Muscle layer of colon (tissue), 2 donors: Measurements from ENCODE around the gene TTLL4.
"Not testable (repeated sequence)": the region's sequence is repeated elsewhere in the genome, so short reads cannot be mapped to it uniquely, and the experiment has no call there.

Source experiments
- H3K27ac ChIP-seq: one replicate; pipeline ENCODE4 v1.7.0; 2013; ENCODE audit warnings: low read depth, mild to moderate bottlenecking, low read length, moderate library complexity
- H3K27me3 ChIP-seq, 2 donors: one replicate each; pipeline ENCODE4 v1.7.0; 2013; ENCODE audit warnings: low read length in 2 of 2, mild to moderate bottlenecking in 2 of 2; ENCODE audit not compliant: insufficient read depth in 2 of 2, control insufficient read depth in 1 of 2
- H3K36me3 ChIP-seq: one replicate; pipeline ENCODE4 v1.7.0; 2013; ENCODE audit warnings: mild to moderate bottlenecking, low read length; ENCODE audit not compliant: insufficient read depth
- H3K4me1 ChIP-seq: one replicate; pipeline ENCODE4 v1.7.0; 2013; ENCODE audit warnings: mild to moderate bottlenecking, low read length; ENCODE audit not compliant: insufficient read depth
- H3K4me3 ChIP-seq, 2 donors: one replicate each; pipeline ENCODE4 v1.7.0; 2013; ENCODE audit warnings: low read length in 2 of 2, low read depth in 1 of 2, mild to moderate bottlenecking in 1 of 2, moderate library complexity in 1 of 2
- H3K9ac ChIP-seq: one replicate; pipeline ENCODE4 v1.7.0; 2013; ENCODE audit warnings: low read length
- H3K9me3 ChIP-seq: one replicate; pipeline ENCODE4 v1.7.0; 2013; ENCODE audit warnings: mild to moderate bottlenecking, low read length
- donor health status: abdominal sarcoma.
- donor health status: Adenocarcinoma of cecum.

Gene TTLL4

GRCh38 chr2:218746960-218747359 is 36.3 kb downstream of the TTLL4 start:
- Histone ChIP-seq H3K9me3 (no peaks in the 10 kb centered on the region), H3K4me1 (peaks cover 6% of the 10 kb centered on the region), H3K27me3 (no peaks in the 10 kb centered on the region), H3K36me3 (peaks cover 54% of the 10 kb centered on the region), H3K4me3 (no peak overlapping the region), H3K27ac (no peak overlapping the region), H3K9ac (no peak overlapping the region)

- no peak overlapping the region for H3K27ac ChIP-seq
- H3K4me1 ChIP-seq: peaks cover 6% of the 10 kb centered on the region
- no peaks in the 10 kb centered on the region for H3K9me3 ChIP-seq
- no peaks in the 10 kb centered on the region for H3K27me3 ChIP-seq
- no peak overlapping the region for H3K9ac ChIP-seq
- H3K4me3 ChIP-seq: no peak overlapping the region
- H3K36me3 ChIP-seq: peaks cover 73% of the 10 kb centered on the region
Observed at GRCh38 chr2:218748741-218749441, 38.3 kb downstream of the TTLL4 start.

GRCh38 chr2:218754201-218754600 is 43.6 kb downstream of the TTLL4 start:
- Histone ChIP-seq H3K27ac (no peak overlapping the region), H3K27me3 (no peaks in the 10 kb centered on the region), H3K4me3 (no peak overlapping the region), H3K9me3 (no peaks in the 10 kb centered on the region), H3K9ac (no peak overlapping the region), H3K4me1 (no peaks in the 10 kb centered on the region), H3K36me3 (peaks cover 57% of the 10 kb centered on the region)

GRCh38 chr2:218754781-218755180 is 44.1 kb downstream of the TTLL4 start:
- no peak overlapping the region for H3K9ac ChIP-seq
- H3K4me1 ChIP-seq: no peaks in the 10 kb centered on the region
- peaks cover 52% of the 10 kb centered on the region for H3K36me3 ChIP-seq
- H3K27ac ChIP-seq: no peak overlapping the region
- H3K27me3 ChIP-seq: no peaks in the 10 kb centered on the region
- H3K4me3 ChIP-seq: no peak overlapping the region
- no peaks in the 10 kb centered on the region for H3K9me3 ChIP-seq

- H3K9ac ChIP-seq: no peak overlapping the region
Observed at GRCh38 chr2:218755198-218755566, 44.5 kb downstream of the TTLL4 start.

GRCh38 chr2:218755567-218756404 is 45.2 kb downstream of the TTLL4 start:
- H3K9me3 ChIP-seq: no peaks in the 10 kb centered on the region
- H3K36me3 ChIP-seq: peaks cover 42% of the 10 kb centered on the region
- no peak overlapping the region for H3K27ac ChIP-seq
- no peaks in the 10 kb centered on the region for H3K4me1 ChIP-seq
- no peak overlapping the region for H3K4me3 ChIP-seq
- no peaks in the 10 kb centered on the region for H3K27me3 ChIP-seq
- H3K9ac ChIP-seq: no peak overlapping the region

More at GRCh38 chr2:218755198-218755566, 44.5 kb downstream of the TTLL4 start:
- Histone ChIP-seq H3K27ac (no peak overlapping the region), H3K4me3 (no peak overlapping the region), H3K27me3 (no peaks in the 10 kb centered on the region), H3K4me1 (no peaks in the 10 kb centered on the region), H3K36me3 (peaks cover 48% of the 10 kb centered on the region), H3K9me3 (no peaks in the 10 kb centered on the region)

- Histone ChIP-seq H3K27me3 (no peaks in the 10 kb centered on the region), H3K36me3 (peaks cover 36% of the 10 kb centered on the region), H3K4me3 (no peak overlapping the region), H3K9ac (no peak overlapping the region), H3K9me3 (no peaks in the 10 kb centered on the region), H3K4me1 (no peaks in the 10 kb centered on the region), H3K27ac (no peak overlapping the region)
Observed at GRCh38 chr2:218756599-218757377, 46.2 kb downstream of the TTLL4 start.

- Histone ChIP-seq H3K4me3 (no peak overlapping the region), H3K4me1 (no peaks in the 10 kb centered on the region), H3K27ac (no peak overlapping the region), H3K9ac (no peak overlapping the region), H3K9me3 (no peaks in the 10 kb centered on the region), H3K36me3 (no peaks in the 10 kb centered on the region), H3K27me3 (no peaks in the 10 kb centered on the region)
Observed at GRCh38 chr2:218761795-218762194, 51.2 kb downstream of the TTLL4 start.

- H3K4me3 ChIP-seq, H3K27me3 ChIP-seq, H3K27ac ChIP-seq, H3K9me3 ChIP-seq, H3K36me3 ChIP-seq, H3K9ac ChIP-seq, H3K4me1 ChIP-seq: not testable (repeated sequence)
Observed at GRCh38 chr2:218772759-218773158, 62.1 kb downstream of the TTLL4 start.

GRCh38 chr2:218773881-218774280 is 63.2 kb downstream of the TTLL4 start:
- H3K27me3 ChIP-seq: no peaks in the 10 kb centered on the region
- H3K9me3 ChIP-seq: no peaks in the 10 kb centered on the region
- H3K27ac ChIP-seq: no peak overlapping the region
- no peaks in the 10 kb centered on the region for H3K4me1 ChIP-seq
- H3K4me3 ChIP-seq: no peak overlapping the region
- no peaks in the 10 kb centered on the region for H3K36me3 ChIP-seq
- no peak overlapping the region for H3K9ac ChIP-seq

GRCh38 chr2:218776488-218776887 is 65.9 kb downstream of the TTLL4 start:
- no peak overlapping the region for H3K27ac ChIP-seq
- no peaks in the 10 kb centered on the region for H3K4me1 ChIP-seq
- H3K27me3 ChIP-seq: no peaks in the 10 kb centered on the region
- H3K36me3 ChIP-seq: no peaks in the 10 kb centered on the region
- H3K9me3 ChIP-seq: no peaks in the 10 kb centered on the region
- H3K9ac ChIP-seq: no peak overlapping the region
- no peak overlapping the region for H3K4me3 ChIP-seq
